HG02973 (cell line): ENCODE data around the gene SMARCC1.

Source experiments
- ATAC-seq: cut with Tn5 transposase; IDR thresholded peaks from one replicate; pipeline ENCODE4 v1.9.1; 2021; ENCODE audit warnings: moderate library complexity; ENCODE audit not compliant: unreplicated experiment

Gene SMARCC1

DNA sequence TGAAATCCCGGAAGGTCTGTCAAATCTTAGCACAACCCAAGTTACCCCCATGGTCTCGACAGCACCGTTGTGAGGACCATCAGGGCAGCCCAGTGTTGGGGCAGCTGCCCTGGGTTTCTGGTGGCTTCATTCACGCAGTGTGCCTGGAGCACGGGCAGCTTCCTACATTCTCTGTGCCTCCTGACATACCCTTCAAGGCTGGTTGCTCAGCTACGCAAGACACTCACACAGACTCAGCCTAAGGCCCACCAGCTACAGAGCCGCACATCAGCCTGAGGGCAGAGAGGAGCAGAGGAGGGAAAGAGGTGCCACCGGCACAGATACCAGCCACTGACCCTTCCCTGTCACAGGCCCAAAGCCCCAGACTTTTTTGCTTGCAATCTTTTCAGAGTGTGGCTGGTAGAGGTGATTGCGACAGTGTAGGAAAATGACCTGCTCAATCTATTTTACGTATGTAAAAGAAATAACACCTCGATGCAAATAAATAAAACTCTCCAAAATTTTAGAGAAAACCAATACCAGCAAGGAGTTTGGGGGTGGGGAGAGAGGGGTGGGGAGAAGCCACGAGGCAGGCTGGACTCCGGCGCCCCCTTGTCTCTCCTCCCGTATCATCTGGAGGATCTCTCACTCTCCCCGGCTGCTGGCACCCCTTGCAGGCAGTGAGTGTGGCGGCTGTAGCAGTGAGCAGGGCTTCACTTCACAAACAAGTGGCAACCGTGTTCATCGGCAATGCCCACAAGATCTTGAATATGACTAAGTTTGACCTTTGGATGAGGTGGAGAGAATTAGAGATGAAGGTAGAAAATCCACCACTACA lies 215.8 kb downstream of the SMARCC1 start:
- no peak for ATAC-seq

DNA sequence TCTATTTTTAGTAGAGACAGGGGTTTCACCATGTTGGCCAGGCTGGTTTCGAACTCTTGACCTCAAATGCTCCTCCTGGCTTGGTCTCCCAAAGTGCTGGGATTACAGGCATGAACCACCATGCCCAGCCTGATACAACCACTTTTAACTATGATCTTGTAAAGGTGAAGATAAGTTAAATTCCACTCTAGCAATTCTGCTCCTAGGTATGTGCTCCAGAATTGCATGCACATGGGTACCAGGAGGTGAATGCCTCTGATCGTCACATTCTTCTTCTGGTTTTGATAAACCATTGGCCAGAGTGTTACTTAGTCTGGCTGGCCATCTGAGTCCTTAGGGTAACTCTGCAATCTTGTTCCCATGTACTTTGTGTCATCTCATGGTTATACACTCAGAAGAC lies 225.3 kb downstream of the SMARCC1 start:
- ATAC-seq: no peak

DNA sequence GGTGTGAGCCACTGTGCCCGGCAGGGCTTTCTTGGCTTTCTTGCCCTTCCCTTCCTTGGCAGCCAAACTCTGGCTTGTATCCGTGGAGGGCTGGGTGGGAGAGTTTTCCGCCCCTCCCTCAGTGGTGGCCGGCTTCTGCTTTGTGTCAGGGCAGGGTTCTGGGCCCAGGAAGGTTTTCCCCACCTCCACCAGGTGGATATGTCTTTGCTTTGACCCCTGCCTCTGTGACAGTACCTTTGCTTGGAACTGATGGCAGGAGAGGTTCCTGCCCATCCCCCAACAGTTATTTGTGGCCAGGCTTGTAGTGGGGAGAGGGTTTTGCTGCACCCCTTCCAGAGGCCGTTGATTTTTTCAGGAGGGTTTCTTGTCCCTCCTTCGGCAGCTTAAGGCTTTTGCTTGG lies 227.4 kb downstream of the SMARCC1 start:
- ATAC-seq: no peak

DNA sequence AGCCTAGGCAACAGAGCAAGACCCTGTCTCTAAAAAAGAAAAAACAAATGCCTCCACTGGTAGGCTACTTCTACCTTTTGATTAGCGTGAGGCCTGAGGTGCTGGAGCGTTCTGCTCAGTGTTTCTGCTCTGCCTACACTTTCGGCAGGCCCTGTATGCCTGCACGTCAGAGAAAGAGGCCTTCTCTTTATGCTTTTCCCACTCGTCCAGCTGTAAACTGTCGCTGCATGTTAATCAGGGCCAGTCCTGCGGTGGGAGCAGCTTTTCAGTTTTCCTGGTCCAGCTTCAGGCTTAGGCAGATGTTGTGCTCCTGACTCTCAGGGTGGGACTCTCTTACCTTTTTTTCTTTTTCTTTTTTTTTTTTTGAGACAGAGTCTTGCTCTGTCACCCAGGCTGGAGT lies 228.3 kb downstream of the SMARCC1 start:
- ATAC-seq: no peak

GRCh38 chr3:47542471-47543173 lies 239.1 kb downstream of the SMARCC1 start:
- ATAC-seq: no peak

GRCh38 chr3:47541583-47542108 lies 240.0 kb downstream of the SMARCC1 start:
- no peak for ATAC-seq

DNA sequence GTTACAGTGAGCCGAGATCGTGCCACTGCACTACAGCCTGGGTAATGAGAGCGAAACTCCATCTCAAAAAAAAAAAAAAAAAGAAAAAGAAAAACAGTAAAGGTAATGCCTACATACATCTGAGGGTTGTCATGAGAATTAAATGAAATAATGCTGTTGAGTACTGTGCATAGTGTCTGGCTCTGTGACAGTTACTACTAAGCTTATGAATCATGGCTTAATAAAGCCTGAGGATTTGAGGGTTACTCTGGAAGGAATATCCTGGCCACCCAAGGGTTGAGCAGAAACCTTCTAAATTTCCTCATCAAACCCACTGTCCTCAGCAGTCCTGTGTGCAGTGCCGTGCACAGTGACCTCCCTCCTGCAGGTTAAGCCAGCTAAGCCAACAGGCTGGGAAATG lies 241.4 kb downstream of the SMARCC1 start:
- no peak for ATAC-seq

DNA sequence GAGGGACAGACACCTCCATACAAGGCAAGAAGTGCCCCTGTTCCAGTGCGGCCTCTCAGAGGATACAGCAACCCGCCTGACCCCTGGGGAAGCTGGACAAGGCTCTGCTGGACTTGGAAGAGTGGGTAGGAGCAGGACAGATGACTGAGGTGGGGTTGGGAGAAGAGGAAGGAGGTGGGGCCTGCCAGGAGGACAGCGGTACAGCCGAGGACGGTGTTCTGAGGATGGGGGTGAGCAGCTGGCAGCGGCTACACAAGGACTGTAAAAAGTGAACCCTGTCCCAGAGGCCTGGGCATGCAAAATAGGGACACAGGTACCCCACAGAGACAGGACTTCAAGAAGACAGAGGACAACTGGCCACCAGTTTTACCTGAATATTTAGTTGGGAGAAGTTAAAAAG lies 244.7 kb downstream of the SMARCC1 start:
- no peak for ATAC-seq

DNA sequence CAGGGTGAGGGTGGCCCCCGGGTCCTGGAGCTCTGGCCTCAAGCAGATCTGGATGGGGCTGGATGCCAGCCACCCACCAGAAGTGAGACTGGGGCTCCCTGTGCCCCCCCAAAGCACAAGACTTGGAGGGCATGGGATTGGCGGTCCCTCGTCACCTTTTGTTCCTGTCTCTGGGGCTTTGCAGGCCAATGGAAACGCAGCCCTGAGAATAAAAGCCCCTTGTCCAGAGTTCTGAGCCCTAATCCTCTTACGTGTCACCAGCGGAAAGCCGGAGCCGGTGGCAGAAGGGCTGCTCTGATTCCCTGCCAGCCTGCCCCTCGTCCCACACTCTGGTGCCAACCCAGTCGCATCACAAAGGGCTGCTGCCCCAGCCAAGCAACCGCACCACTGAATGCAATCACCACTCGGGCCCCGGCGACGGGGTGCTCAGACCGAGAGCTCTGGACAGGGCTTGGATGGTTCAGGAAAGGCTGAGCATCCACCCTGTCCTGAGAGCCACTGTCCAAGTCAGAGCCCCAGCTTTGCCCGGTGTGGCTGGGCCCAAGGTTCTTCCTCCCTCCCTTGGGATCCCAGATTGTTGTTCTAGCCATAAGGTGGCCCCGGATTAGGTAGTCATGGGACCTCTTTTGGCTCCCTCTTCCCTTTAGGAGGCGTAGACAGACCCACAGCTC lies 245.3 kb downstream of the SMARCC1 start:
- no peak for ATAC-seq
